ENCODE data around the gene MORF4L2.

- no peak for TF ChIP-seq EZH2 (IDR thresholded peaks at IDR 0.05; ENCODE audit: insufficient read depth, poor library complexity, severe bottlenecking)
- no peak for TF ChIP-seq EZH2phosphoT487 (IDR thresholded peaks at IDR 0.05; ENCODE audit: insufficient read depth, low read depth)
Observed at GRCh38 chrX:103681443-103681842, 5.1 kb downstream of the MORF4L2 start.

Data from GM23248 (cell line).